HG02885 (cell line): Measurements from ENCODE around the gene KCNIP1.

Experiments used
- ATAC-seq: cut with Tn5 transposase; IDR thresholded peaks from one replicate; pipeline ENCODE4 v1.9.1; 2021; ENCODE audit warnings: mild to moderate bottlenecking; ENCODE audit not compliant: unreplicated experiment, poor library complexity

The KCNIP1 gene

GRCh38 chr5:170636801-170637477 lies 133.1 kb downstream of the KCNIP1 start:
- ATAC-seq: no peak

- ATAC-seq: no peak
Measured at GRCh38 chr5:170638051-170638450, 134.2 kb downstream of the KCNIP1 start.

- ATAC-seq: peak; percentile 71
Measured at GRCh38 chr5:170638454-170639220, 134.8 kb downstream of the KCNIP1 start.

- no peak for ATAC-seq
Measured at GRCh38 chr5:170639221-170639925, 135.6 kb downstream of the KCNIP1 start.

- no peak for ATAC-seq
Measured at GRCh38 chr5:170640731-170641588, 137.1 kb downstream of the KCNIP1 start.

GRCh38 chr5:170641589-170642031 lies 137.8 kb downstream of the KCNIP1 start:
- ATAC-seq: no peak

- no peak for ATAC-seq
Measured at GRCh38 chr5:170642066-170642735, 138.4 kb downstream of the KCNIP1 start.

- ATAC-seq: no peak
Measured at GRCh38 chr5:170642776-170643436, 139.1 kb downstream of the KCNIP1 start.

- ATAC-seq: no peak
Measured at GRCh38 chr5:170643591-170643990, 139.8 kb downstream of the KCNIP1 start.

GRCh38 chr5:170644501-170644900 lies 140.7 kb downstream of the KCNIP1 start:
- ATAC-seq: no peak

- no peak for ATAC-seq
Measured at GRCh38 chr5:170648541-170648940, 144.7 kb downstream of the KCNIP1 start.

- ATAC-seq: no peak
Measured at GRCh38 chr5:170650850-170651249, 147.0 kb downstream of the KCNIP1 start.

GRCh38 chr5:170651604-170652277 lies 147.9 kb downstream of the KCNIP1 start:
- ATAC-seq: no peak

- ATAC-seq: no peak
Measured at GRCh38 chr5:170655476-170655875, 151.7 kb downstream of the KCNIP1 start.

- ATAC-seq: no peak
Measured at GRCh38 chr5:170655920-170656319, 152.1 kb downstream of the KCNIP1 start.

- no peak for ATAC-seq
Measured at GRCh38 chr5:170656346-170656745, 152.5 kb downstream of the KCNIP1 start.

- ATAC-seq: no peak
Measured at GRCh38 chr5:170660531-170660930, 156.7 kb downstream of the KCNIP1 start.

- ATAC-seq: no peak
Measured at GRCh38 chr5:170662966-170663365, 159.1 kb downstream of the KCNIP1 start.

GRCh38 chr5:170678811-170679210 lies 175.0 kb downstream of the KCNIP1 start:
- ATAC-seq: no peak
